Lower lobe of right lung (tissue), 2 donors: Measurements from ENCODE around the gene SIRT5. TPM values are rescaled to one million over a fixed set of nuclear protein-coding genes. Genes with fewer than 3 reads are reported as not detected.

Experiments
- ATAC-seq, 2 donors: fragments of 200-7000 bp; cut with Tn5 transposase; one replicate each; pipeline ENCODE4 v1.9.1; 2020 to 2022; ENCODE audit warnings: mild to moderate bottlenecking in 2 of 2, moderate library complexity in 2 of 2
- DNase-seq: peaks from one replicate; pipeline ENCODE4 v3.0.0-alpha.2; 2020
- H3K27ac ChIP-seq: fragments of 200-600 bp; one replicate; pipeline ENCODE4 v1.8.0; 2022
- H3K27me3 ChIP-seq: fragments of 200-600 bp; one replicate; pipeline ENCODE4 v1.8.0; 2022; ENCODE audit warnings: low read depth
- H3K36me3 ChIP-seq: fragments of 200-600 bp; one replicate; pipeline ENCODE4 v1.8.0; 2022; ENCODE audit warnings: mild to moderate bottlenecking
- H3K4me1 ChIP-seq: fragments of 200-600 bp; one replicate; pipeline ENCODE4 v1.8.0; 2022
- H3K4me3 ChIP-seq: fragments of 200-600 bp; one replicate; pipeline ENCODE4 v1.8.0; 2022; ENCODE audit warnings: mild to moderate bottlenecking
- H3K9me3 ChIP-seq: fragments of 200-600 bp; one replicate; pipeline ENCODE4 v1.8.0; 2022
- CTCF ChIP-seq: fragments of 200-600 bp; IDR thresholded peaks from one replicate; pipeline ENCODE4 v1.8.0; 2022; ENCODE audit warnings: antibody characterized with exemption, mild to moderate bottlenecking
- intact Hi-C: fragments of 100-400 bp; cut with DNase I; formaldehyde crosslinking; loops from one replicate; pipeline ENCODE4 v1.11.0; 2022
- total RNA-seq: library from RNA; stranded (reverse); fragmentation: NEBNext Ultra II Directional; extraction: Animal tissue kit (Norgen Biotek cat#: 25700); gene quantifications from one replicate; pipeline ENCODE4 v1.2.1, GENCODE V29; 2021
- donor health status: DM: no; HTN: yes; CAD: no; lungs with severe emphysema.

Gene SIRT5
- total RNA-seq, 1 donor from 2014 or later = 15.3 TPM

- no peak for ATAC-seq
- no peak for TF ChIP-seq CTCF
- no peak for DNase-seq
These were observed 81.3 kb downstream of the SIRT5 start for GRCh38 chr6:13655700-13656099.

GRCh38 chr6:13660273-13660672, 85.9 kb downstream of the SIRT5 start:
- ATAC-seq = no peak
- intact Hi-C loops = no loop called here
- Histone ChIP-seq H3K4me3 (no peak overlapping the region), H3K4me1 (peaks cover 5% of the 10 kb centered on the region), H3K9me3 (no peaks in the 10 kb centered on the region), H3K36me3 (peaks cover 9% of the 10 kb centered on the region), H3K27ac (no peak overlapping the region), H3K27me3 (no peaks in the 10 kb centered on the region)
- no peak for TF ChIP-seq CTCF
- no peak for DNase-seq

More at GRCh38 chr6:13655700-13656099, 81.3 kb downstream of the SIRT5 start:
- no peaks in the 10 kb centered on the region for H3K9me3 ChIP-seq
- intact Hi-C loops = no loop called here
- no peak overlapping the region for H3K27ac ChIP-seq
- no peaks in the 10 kb centered on the region for H3K4me1 ChIP-seq
- H3K36me3 ChIP-seq = peaks cover 11% of the 10 kb centered on the region
- no peak overlapping the region for H3K4me3 ChIP-seq
- no peaks in the 10 kb centered on the region for H3K27me3 ChIP-seq

GRCh38 chr6:13660893-13661292, 86.5 kb downstream of the SIRT5 start:
- ATAC-seq (no peak), DNase-seq (no peak)
- Histone ChIP-seq H3K27ac (no peak overlapping the region), H3K9me3 (no peaks in the 10 kb centered on the region), H3K27me3 (no peaks in the 10 kb centered on the region), H3K4me3 (no peak overlapping the region), H3K4me1 (peaks cover 5% of the 10 kb centered on the region), H3K36me3 (peaks cover 9% of the 10 kb centered on the region)
- intact Hi-C loops = no loop called here
- TF ChIP-seq CTCF = no peak

- H3K27me3 ChIP-seq = no peaks in the 10 kb centered on the region
- H3K4me1 ChIP-seq = peaks cover 6% of the 10 kb centered on the region
- no peaks in the 10 kb centered on the region for H3K9me3 ChIP-seq
- intact Hi-C loops = no loop called here
- H3K27ac ChIP-seq = no peak overlapping the region
- ATAC-seq (no peak), DNase-seq (no peak)
- H3K36me3 ChIP-seq = peaks cover 4% of the 10 kb centered on the region
- H3K4me3 ChIP-seq = no peak overlapping the region
- no peak for TF ChIP-seq CTCF
These were observed 87.2 kb downstream of the SIRT5 start for GRCh38 chr6:13661647-13662046.

- DNase-seq (no peak), ATAC-seq (no peak)
- H3K4me3 ChIP-seq = no peak overlapping the region
- intact Hi-C loops = no loop called here
- no peaks in the 10 kb centered on the region for H3K27me3 ChIP-seq
- no peaks in the 10 kb centered on the region for H3K9me3 ChIP-seq
- no peak for TF ChIP-seq CTCF
- H3K36me3 ChIP-seq = no peaks in the 10 kb centered on the region
- H3K4me1 ChIP-seq = peaks cover 18% of the 10 kb centered on the region
- no peak overlapping the region for H3K27ac ChIP-seq
These were observed 88.4 kb downstream of the SIRT5 start for GRCh38 chr6:13662651-13663334.
